Activated CD8-positive, alpha-beta memory T cell treated with anti-CD3 and anti-CD28 coated beads, Interleukin-2, amount 50 U/mL, for 1 hour (primary cell): Measurements from ENCODE around the gene TRABD2B.
"Not testable (repeated sequence)": the region's sequence is repeated elsewhere in the genome, so short reads cannot be mapped to it uniquely, and the experiment has no call there.

ENCODE experiments used
- DNase-seq: peaks from one replicate; pipeline ENCODE4 v3.0.0-alpha.2; 2020; ENCODE audit errors: extremely low read depth

TRABD2B gene

GRCh38 chr1:47967864-47968555, 29.2 kb downstream of the TRABD2B start:
- no peak for DNase-seq

GRCh38 chr1:47965816-47966215, 31.4 kb downstream of the TRABD2B start:
- no peak for DNase-seq

GRCh38 chr1:47964636-47965035, 32.5 kb downstream of the TRABD2B start:
- no peak for DNase-seq

GRCh38 chr1:47963568-47964358, 33.4 kb downstream of the TRABD2B start:
- no peak for DNase-seq

GRCh38 chr1:47962750-47963492, 34.3 kb downstream of the TRABD2B start:
- no peak for DNase-seq

- not testable (repeated sequence) for DNase-seq
These were observed 35.4 kb downstream of the TRABD2B start for GRCh38 chr1:47961835-47962234.

GRCh38 chr1:47956491-47956890, 40.7 kb downstream of the TRABD2B start:
- DNase-seq: not testable (repeated sequence)

- DNase-seq: no peak
These were observed 43.5 kb downstream of the TRABD2B start for GRCh38 chr1:47953661-47954060.

GRCh38 chr1:47951545-47952235, 45.5 kb downstream of the TRABD2B start:
- no peak for DNase-seq

- DNase-seq: no peak
These were observed 46.2 kb downstream of the TRABD2B start for GRCh38 chr1:47951026-47951425.

- DNase-seq: no peak
These were observed 46.7 kb downstream of the TRABD2B start for GRCh38 chr1:47950471-47950870.

GRCh38 chr1:47948126-47948525, 49.1 kb downstream of the TRABD2B start:
- DNase-seq: no peak

- no peak for DNase-seq
These were observed 49.7 kb downstream of the TRABD2B start for GRCh38 chr1:47947531-47947930.

- no peak for DNase-seq
These were observed 52.6 kb downstream of the TRABD2B start for GRCh38 chr1:47944561-47944960.

GRCh38 chr1:47942240-47942629, 55.0 kb downstream of the TRABD2B start:
- DNase-seq: no peak

GRCh38 chr1:47941609-47942239, 55.5 kb downstream of the TRABD2B start:
- DNase-seq: no peak

GRCh38 chr1:47940779-47941178, 56.4 kb downstream of the TRABD2B start:
- no peak for DNase-seq

GRCh38 chr1:47940326-47940725, 56.9 kb downstream of the TRABD2B start:
- DNase-seq: no peak

GRCh38 chr1:47938520-47938919, 58.7 kb downstream of the TRABD2B start:
- no peak for DNase-seq

- DNase-seq: no peak
These were observed 59.5 kb downstream of the TRABD2B start for GRCh38 chr1:47937586-47938254.
